ENCODE data around the gene TREML1. TPM values are rescaled to one million over a fixed set of nuclear protein-coding genes. Genes with fewer than 3 reads are reported as not detected.

TREML1 gene
- total RNA-seq, 6 donors from 2014 or later: 2.6 to 6.3 (median 4.4) TPM; not detected in 2

- Histone ChIP-seq H3K4me1 (no peaks in the 10 kb centered on the region), H3K9me3 (peaks cover 0 to 9% (median 7%) of the 10 kb centered on the region in 4 donors), H3K4me3 (no peak overlapping the region), H3K27ac (no peak overlapping the region), H3K36me3 (no peaks in the 10 kb centered on the region), H3K27me3 (no peaks in the 10 kb centered on the region)
- no peak for DNase-seq
- ATAC-seq (ENCODE audit: low FRiP score in 2 of 2): no peak
- TF ChIP-seq POLR2A (IDR thresholded peaks at IDR 0.05): no peak
- no peak for TF ChIP-seq CTCF (IDR thresholded peaks at IDR 0.05)
- TF ChIP-seq POLR2AphosphoS5 (IDR thresholded peaks at IDR 0.05): no peak
- TF ChIP-seq EP300 (IDR thresholded peaks at IDR 0.05): no peak
- WGBS, 2 donors: 86 to 91% methylated on average over 5 to 8 of the region's 8 CpGs
Observed at GRCh38 chr6:41187924-41188886, 34.1 kb upstream of the TREML1 start.

GRCh38 chr6:41186031-41186562 lies 31.9 kb upstream of the TREML1 start:
- H3K4me3 ChIP-seq: no peak overlapping the region
- ATAC-seq (ENCODE audit: low FRiP score in 2 of 2) (peak; percentile 12 to 34), DNase-seq (peak in 1 of 2 donors; percentile 32)
- H3K9me3 ChIP-seq: peaks cover 0 to 9% (median 7%) of the 10 kb centered on the region in 4 donors
- peak overlapping the region in 2 of 4 donors; percentile 24 to 54 for H3K27ac ChIP-seq
- H3K36me3 ChIP-seq: no peaks in the 10 kb centered on the region
- peak in 1 of 4 donors; percentile 40 for TF ChIP-seq POLR2A (IDR thresholded peaks at IDR 0.05)
- TF ChIP-seq POLR2AphosphoS5 (IDR thresholded peaks at IDR 0.05): no peak
- peaks cover 4 to 5% (median 4%) of the 10 kb centered on the region in 4 donors for H3K4me1 ChIP-seq
- H3K27me3 ChIP-seq: no peaks in the 10 kb centered on the region
- 64 to 74% methylated on average over 10 of the region's 10 CpGs for WGBS, 2 donors

GRCh38 chr6:41184761-41185160 lies 30.6 kb upstream of the TREML1 start:
- H3K4me3 ChIP-seq: no peak overlapping the region
- no peaks in the 10 kb centered on the region for H3K36me3 ChIP-seq
- ATAC-seq (ENCODE audit: low FRiP score in 2 of 2) (no peak), DNase-seq (no peak)
- H3K4me1 ChIP-seq: peaks cover 4 to 5% (median 4%) of the 10 kb centered on the region in 4 donors
- H3K9me3 ChIP-seq: peaks cover 0 to 6% (median 3%) of the 10 kb centered on the region in 4 donors
- no peaks in the 10 kb centered on the region for H3K27me3 ChIP-seq
- TF ChIP-seq POLR2A (IDR thresholded peaks at IDR 0.05) (no peak), CTCF (IDR thresholded peaks at IDR 0.05) (no peak), POLR2AphosphoS5 (IDR thresholded peaks at IDR 0.05) (no peak), EP300 (IDR thresholded peaks at IDR 0.05) (no peak)
- 81 to 83% methylated on average over 6 to 7 of the region's 7 CpGs for WGBS, 2 donors
- H3K27ac ChIP-seq: peak overlapping the region in 1 of 4 donors; percentile 6

- peak in 1 of 2 donors; percentile 68 for DNase-seq
- no peaks in the 10 kb centered on the region for H3K36me3 ChIP-seq
- H3K27ac ChIP-seq: peak overlapping the region; percentile 70 to 86 (median 80)
- ATAC-seq (ENCODE audit: low FRiP score in 2 of 2): peak; percentile 82 to 84
- H3K4me3 ChIP-seq: no peak overlapping the region
- no peaks in the 10 kb centered on the region for H3K9me3 ChIP-seq
- TF ChIP-seq POLR2A (IDR thresholded peaks at IDR 0.05): no peak
- peak in 5 of 6 experiments; percentile 28 to 61 (median 57) for TF ChIP-seq CTCF (IDR thresholded peaks at IDR 0.05)
- TF ChIP-seq EP300 (IDR thresholded peaks at IDR 0.05): peak in 1 of 4 donors; percentile 42
- TF ChIP-seq POLR2AphosphoS5 (IDR thresholded peaks at IDR 0.05): peak; percentile 60 to 69
- WGBS, 2 donors: 59 to 69% methylated on average over 3 to 4 of the region's 4 CpGs
- H3K27me3 ChIP-seq: no peaks in the 10 kb centered on the region
- H3K4me1 ChIP-seq: peaks cover 4 to 5% (median 4%) of the 10 kb centered on the region in 4 donors
Observed at GRCh38 chr6:41182069-41183034, 28.2 kb upstream of the TREML1 start.

Data from upper lobe of left lung (tissue), 6 donors.